Stomach smooth muscle (tissue), 2 donors: ENCODE data around the gene WDR47.
A peak's percentile ranks its signal among the peaks of the same experiment; 100 is the strongest.

ENCODE experiments used
- H3K27ac ChIP-seq: one replicate; pipeline ENCODE4 v1.7.0; 2013; ENCODE audit warnings: mild to moderate bottlenecking, low read length, inconsistent platforms
- H3K27me3 ChIP-seq, 2 donors: one replicate each; pipeline ENCODE4 v1.7.0; 2013; ENCODE audit warnings: low read length in 2 of 2; ENCODE audit not compliant: insufficient read depth in 2 of 2, control insufficient read depth in 1 of 2
- H3K36me3 ChIP-seq, 2 donors: one replicate each; pipeline ENCODE4 v1.7.0; 2013; ENCODE audit warnings: low read length in 2 of 2; ENCODE audit not compliant: control insufficient read depth in 2 of 2, insufficient read depth in 2 of 2
- H3K4me1 ChIP-seq: one replicate; pipeline ENCODE4 v1.7.0; 2013; ENCODE audit warnings: low read length; ENCODE audit not compliant: control insufficient read depth, insufficient read depth
- H3K4me3 ChIP-seq, 2 donors: one replicate each; pipeline ENCODE4 v1.7.0; 2013; ENCODE audit warnings: low read length in 2 of 2
- H3K9ac ChIP-seq, 2 donors: one replicate each; pipeline ENCODE4 v1.7.0; 2013; ENCODE audit warnings: low read length in 2 of 2, mild to moderate bottlenecking in 1 of 2
- H3K9me3 ChIP-seq, 2 donors: one replicate each; pipeline ENCODE4 v1.7.0; 2013; ENCODE audit warnings: low read length in 2 of 2; ENCODE audit not compliant: control insufficient read depth in 2 of 2
- donor health status: healthy.
- donor health status: Pancreatic carcinoma.

WDR47 gene

DNA sequence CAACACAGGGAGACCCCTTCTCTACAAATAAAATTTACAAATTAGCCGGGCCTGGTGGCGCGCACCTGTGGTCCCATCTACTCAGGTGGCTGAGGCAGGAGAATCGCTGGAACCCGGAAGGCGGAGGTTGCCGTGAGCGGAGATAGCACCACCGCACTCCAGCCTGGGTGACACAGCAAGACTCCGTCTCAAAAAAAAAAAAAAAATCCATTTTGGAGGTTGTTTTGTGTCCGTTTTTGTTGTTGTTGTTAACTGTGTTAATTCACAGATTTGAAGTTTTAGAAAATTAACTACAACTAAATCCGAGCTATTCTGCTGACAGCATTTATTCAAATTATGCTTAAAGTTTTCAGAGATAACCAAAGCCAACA, 79.2 kb downstream of the WDR47 start:
- peak overlapping the region; percentile 86 to 92 for H3K9ac ChIP-seq
- peaks cover 10% of the 10 kb centered on the region for H3K4me1 ChIP-seq
- H3K36me3 ChIP-seq: peaks cover 0 to 2% of the 10 kb centered on the region in 2 donors
- H3K27ac ChIP-seq: peak overlapping the region; percentile 93
- no peaks in the 10 kb centered on the region for H3K9me3 ChIP-seq
- H3K4me3 ChIP-seq: peak overlapping the region; percentile 86 to 90
- no peaks in the 10 kb centered on the region for H3K27me3 ChIP-seq

DNA sequence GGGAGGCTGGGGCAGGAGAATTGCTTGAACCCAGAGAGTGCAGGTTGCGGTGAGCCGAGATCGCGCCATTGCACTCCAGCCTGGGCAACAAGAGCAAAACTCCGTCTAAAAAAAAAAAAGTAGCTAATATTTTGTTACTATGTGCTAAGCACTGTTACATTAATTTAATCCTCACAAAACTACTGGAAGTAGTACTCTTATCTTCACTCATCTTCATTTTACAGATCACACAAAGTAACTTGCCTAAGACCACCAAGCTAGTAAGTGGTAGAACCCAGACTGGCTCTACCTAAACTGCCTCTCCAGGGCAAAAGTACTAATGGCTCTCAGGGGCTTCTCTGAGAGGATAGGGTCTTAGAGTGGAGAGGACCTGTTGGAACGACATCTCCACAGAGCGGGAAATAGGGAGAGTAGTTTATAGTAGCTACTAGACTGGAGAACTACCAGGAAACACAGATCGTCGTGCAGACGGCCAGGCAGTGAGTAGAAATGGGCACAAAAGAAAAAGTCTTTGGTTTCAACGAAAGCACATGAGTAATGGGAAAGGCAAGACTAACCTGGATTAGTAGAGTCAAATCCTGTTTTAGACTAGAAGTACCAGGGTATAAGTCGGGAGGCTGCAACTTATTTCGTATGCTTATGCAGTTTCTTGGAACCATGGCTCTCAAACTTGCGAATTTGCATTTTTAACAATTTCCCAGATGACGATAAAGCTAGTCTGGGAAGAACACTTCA, 80.0 kb downstream of the WDR47 start:
- Histone ChIP-seq H3K27me3 (no peaks in the 10 kb centered on the region), H3K9me3 (no peaks in the 10 kb centered on the region), H3K9ac (peak overlapping the region in 1 of 2 donors; percentile 92), H3K36me3 (peaks cover 0 to 2% of the 10 kb centered on the region in 2 donors), H3K4me1 (peaks cover 10% of the 10 kb centered on the region), H3K27ac (peak overlapping the region; percentile 93), H3K4me3 (peak overlapping the region; percentile 86 to 90)

DNA sequence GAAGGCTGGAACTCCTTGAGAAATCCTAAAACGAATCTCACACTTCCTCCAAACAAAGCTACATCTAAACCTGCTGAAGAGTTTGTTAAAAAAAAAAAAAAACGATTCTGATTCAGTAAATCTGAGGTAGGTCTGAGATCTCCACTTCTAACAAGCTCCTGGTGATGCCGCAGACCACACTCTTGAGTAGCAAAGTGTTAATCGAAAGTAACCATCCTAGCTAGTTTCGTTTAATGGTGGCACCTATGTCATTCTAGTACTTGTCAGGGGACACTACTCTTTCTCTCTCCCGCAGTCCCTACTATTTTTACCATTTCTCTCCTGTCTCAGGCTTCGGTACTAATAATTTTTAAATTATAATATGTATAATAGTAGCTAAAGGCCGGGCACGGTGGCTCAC, 80.7 kb downstream of the WDR47 start:
- Histone ChIP-seq H3K9ac (no peak overlapping the region), H3K4me3 (no peak overlapping the region), H3K27ac (no peak overlapping the region), H3K4me1 (peaks cover 10% of the 10 kb centered on the region), H3K36me3 (peaks cover 0 to 2% of the 10 kb centered on the region in 2 donors), H3K27me3 (no peaks in the 10 kb centered on the region), H3K9me3 (no peaks in the 10 kb centered on the region)

DNA sequence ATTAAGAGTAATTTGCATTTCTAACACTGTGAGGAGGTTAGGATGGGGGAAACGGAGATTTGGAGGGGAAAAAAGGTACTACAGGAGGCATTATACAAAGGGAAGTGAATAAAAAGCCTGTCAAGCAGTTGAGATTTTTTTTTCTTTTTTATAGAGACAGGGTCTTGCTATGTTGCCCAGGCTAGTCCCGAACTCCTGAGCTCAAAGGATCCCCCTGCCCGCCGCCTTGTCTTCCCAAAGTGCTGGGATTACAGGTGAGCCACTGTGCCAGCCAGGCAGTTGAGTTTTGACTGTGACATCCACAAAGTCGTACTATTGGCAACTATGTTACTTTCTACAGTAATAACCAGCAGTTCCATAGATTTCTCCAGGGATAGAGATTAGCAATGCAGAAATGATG, 81.2 kb downstream of the WDR47 start:
- Histone ChIP-seq H3K4me3 (no peak overlapping the region), H3K9me3 (no peaks in the 10 kb centered on the region), H3K36me3 (peaks cover 0 to 4% of the 10 kb centered on the region in 2 donors), H3K27ac (no peak overlapping the region), H3K4me1 (peaks cover 10% of the 10 kb centered on the region), H3K9ac (no peak overlapping the region), H3K27me3 (no peaks in the 10 kb centered on the region)

DNA sequence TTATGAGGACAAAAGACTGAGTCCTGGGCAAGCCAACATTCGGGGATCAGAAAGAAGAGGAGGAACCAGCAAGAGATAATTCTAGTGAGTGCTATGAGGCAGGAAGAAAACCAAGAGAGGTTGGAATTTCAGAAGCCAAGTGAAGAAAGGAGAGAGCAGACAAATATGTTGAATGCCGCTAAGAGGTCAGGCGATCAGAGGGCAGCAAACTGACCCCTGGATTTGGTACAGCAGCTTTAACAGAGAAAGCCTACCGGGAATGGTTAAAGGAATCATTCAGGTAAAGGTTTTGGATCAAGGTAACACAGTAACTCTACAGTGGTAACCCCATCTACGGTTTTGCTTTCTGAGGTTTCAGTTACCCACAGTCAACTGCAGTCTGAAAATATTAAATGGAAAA, 84.0 kb downstream of the WDR47 start:
- no peak overlapping the region for H3K9ac ChIP-seq
- H3K4me3 ChIP-seq: no peak overlapping the region
- H3K9me3 ChIP-seq: no peaks in the 10 kb centered on the region
- H3K27me3 ChIP-seq: no peaks in the 10 kb centered on the region
- H3K36me3 ChIP-seq: peaks cover 4 to 6% of the 10 kb centered on the region in 2 donors
- peaks cover 4% of the 10 kb centered on the region for H3K4me1 ChIP-seq
- no peak overlapping the region for H3K27ac ChIP-seq

DNA sequence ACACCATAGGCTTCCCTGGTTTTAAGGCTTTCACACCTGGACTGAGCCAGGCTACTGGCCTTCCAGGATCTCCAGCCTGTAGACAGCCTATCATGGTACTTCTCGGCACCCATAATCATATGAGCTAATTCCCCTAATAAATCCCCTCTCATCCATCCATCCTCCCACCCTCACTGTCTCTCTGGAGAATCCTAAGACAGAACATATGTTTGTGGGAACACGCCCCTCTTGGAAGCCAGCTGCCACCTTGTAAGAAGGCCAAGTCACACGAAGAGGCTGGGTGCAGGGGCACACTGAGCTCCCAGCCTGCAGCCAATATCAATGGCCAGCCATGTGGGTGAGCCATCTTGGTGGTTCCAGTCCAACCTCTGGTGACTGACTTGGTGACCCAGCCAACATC, 86.0 kb downstream of the WDR47 start:
- H3K4me1 ChIP-seq: no peaks in the 10 kb centered on the region
- H3K4me3 ChIP-seq: no peak overlapping the region
- no peak overlapping the region for H3K27ac ChIP-seq
- no peak overlapping the region for H3K9ac ChIP-seq
- H3K9me3 ChIP-seq: no peaks in the 10 kb centered on the region
- H3K36me3 ChIP-seq: peaks cover 4 to 6% of the 10 kb centered on the region in 2 donors
- no peaks in the 10 kb centered on the region for H3K27me3 ChIP-seq

DNA sequence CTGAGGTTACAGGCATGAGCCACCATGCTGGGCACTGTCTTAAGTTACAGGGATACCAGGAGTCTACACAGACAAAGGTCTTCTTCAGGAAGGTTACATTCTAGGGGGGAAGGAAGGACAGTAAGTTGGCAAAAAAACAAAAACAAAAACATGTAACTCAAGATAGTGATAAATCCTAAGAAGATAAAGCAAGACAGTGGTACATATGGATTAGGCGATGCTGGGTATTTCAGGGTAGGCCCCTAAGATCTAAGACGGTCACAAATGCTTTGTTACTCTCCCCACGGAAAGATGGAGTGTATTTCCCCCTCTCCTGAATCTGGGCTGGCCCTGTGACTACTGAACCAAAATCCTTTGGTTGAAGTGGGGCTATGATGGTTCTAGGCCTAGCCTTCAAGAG, 86.8 kb downstream of the WDR47 start:
- Histone ChIP-seq H3K36me3 (peaks cover 4 to 6% of the 10 kb centered on the region in 2 donors), H3K27ac (no peak overlapping the region), H3K27me3 (no peaks in the 10 kb centered on the region), H3K9me3 (no peaks in the 10 kb centered on the region), H3K4me3 (no peak overlapping the region), H3K4me1 (no peaks in the 10 kb centered on the region), H3K9ac (no peak overlapping the region)

DNA sequence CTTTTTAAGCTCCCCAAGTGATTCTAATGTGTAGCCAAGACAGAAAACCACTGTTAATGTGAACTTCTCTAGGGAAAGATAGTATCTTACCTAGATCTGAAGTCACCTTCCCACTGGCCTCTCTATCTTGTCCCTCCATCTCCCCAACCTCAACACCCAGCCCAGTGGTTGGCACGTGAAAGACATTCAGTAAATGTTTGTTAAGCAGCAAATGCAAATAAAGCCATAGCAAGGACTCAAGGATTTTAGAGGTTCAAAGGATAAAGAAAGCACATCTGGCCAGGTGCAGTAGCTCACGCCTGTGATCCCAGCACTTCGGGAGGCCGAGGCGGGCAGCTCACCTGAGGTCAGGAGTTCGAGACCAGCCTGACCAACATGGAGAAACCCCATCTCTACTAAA, 88.5 kb downstream of the WDR47 start:
- Histone ChIP-seq H3K4me1 (peaks cover 2% of the 10 kb centered on the region), H3K4me3 (no peak overlapping the region), H3K27me3 (no peaks in the 10 kb centered on the region), H3K27ac (no peak overlapping the region), H3K9ac (no peak overlapping the region), H3K36me3 (peaks cover 4 to 6% of the 10 kb centered on the region in 2 donors), H3K9me3 (no peaks in the 10 kb centered on the region)

DNA sequence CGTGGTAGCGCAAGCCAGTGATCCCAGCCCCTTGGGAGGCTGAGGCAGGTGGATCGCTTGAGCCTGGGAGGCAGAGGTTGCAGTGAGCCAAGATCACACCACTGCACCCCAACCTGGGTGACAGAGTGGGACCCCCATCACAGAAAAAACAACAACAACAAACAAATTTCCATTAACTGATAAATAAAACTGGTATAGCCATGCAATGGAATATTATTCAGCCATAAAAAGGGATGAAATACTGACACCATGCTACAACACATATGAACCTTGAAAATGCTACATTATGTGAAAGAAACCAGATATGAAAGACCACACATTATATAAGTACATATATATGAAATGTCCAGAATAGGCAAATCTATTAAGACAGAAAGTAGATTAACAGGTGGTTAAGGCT, 90.7 kb downstream of the WDR47 start:
- Histone ChIP-seq H3K4me1 (peaks cover 6% of the 10 kb centered on the region), H3K36me3 (peaks cover 7 to 9% of the 10 kb centered on the region in 2 donors), H3K4me3 (no peak overlapping the region), H3K9me3 (no peaks in the 10 kb centered on the region), H3K27ac (no peak overlapping the region), H3K27me3 (no peaks in the 10 kb centered on the region), H3K9ac (no peak overlapping the region)

DNA sequence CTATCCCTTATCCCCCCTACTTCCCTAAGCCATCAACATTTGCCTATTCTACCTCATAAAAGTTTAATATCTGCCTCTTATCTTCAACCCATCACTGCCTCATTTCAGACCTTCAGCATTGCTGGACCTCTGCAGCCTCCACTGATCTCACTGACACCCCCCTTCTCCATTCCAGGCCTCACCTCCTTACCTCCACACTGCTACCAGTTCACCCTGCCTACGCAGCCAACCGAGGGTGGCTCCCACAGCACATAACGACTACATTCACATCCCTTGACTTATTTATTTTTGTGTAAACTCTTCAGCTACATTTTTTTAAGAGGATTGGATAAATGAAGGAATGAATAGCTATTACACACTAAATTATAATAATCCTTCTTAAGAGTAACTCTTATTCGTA, 92.9 kb downstream of the WDR47 start:
- no peaks in the 10 kb centered on the region for H3K9me3 ChIP-seq
- H3K9ac ChIP-seq: no peak overlapping the region
- H3K4me3 ChIP-seq: no peak overlapping the region
- H3K27me3 ChIP-seq: no peaks in the 10 kb centered on the region
- H3K27ac ChIP-seq: no peak overlapping the region
- peaks cover 6% of the 10 kb centered on the region for H3K4me1 ChIP-seq
- H3K36me3 ChIP-seq: peaks cover 5% of the 10 kb centered on the region in 2 donors

DNA sequence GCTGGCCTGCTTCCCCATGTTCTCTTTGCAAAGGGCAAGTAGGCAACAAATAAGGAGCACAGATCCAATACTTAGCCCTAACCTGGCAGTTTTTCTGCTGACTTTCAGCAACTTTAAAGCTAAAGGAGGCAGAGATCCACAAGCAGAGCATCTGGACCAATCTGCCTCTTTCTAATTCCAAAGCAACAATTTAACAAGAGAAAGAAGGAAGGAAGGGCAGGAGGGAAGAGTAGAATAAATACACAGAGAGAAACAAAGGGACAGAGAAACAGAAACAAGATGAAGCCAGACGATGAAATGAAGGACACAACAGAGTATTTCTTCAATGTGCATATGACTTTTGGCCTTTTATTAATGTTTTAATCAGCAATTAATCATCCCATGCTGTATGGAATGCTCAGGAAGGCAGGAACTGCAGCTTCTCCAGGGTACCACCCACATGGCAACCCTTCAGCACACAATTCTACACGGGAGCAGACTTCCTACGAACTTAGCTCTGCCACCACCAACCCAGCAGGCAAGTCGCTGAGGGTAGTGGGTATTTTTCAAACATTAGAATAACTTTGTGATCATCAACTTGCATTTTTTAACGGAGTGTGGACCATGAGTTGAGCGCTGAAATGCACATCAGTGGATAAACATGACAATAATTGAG, 93.9 kb downstream of the WDR47 start:
- Histone ChIP-seq H3K4me1 (peaks cover 6% of the 10 kb centered on the region), H3K9me3 (no peaks in the 10 kb centered on the region), H3K27ac (peak overlapping the region; percentile 7), H3K27me3 (no peaks in the 10 kb centered on the region), H3K36me3 (peaks cover 9 to 10% of the 10 kb centered on the region in 2 donors), H3K4me3 (peak overlapping the region; percentile 8 to 58), H3K9ac (peak overlapping the region; percentile 23 to 47)
